HEK293 (cell line): ENCODE measurements around the gene SPCS2.

Source experiments
- CTCF ChIA-PET: fragments of 350-600 bp; formaldehyde crosslinking; extraction: SDS; loops from one replicate; lab custom pipeline; 2021; ENCODE audit warnings: antibody characterized with exemption; lab: Yijun Ruan, JAX
- POLR2A ChIA-PET: fragments of 300-600 bp; formaldehyde crosslinking; extraction: SDS; loops from one replicate; lab custom pipeline; 2020; ENCODE audit warnings: antibody characterized with exemption, inconsistent platforms; lab: Yijun Ruan, JAX
- H3K27ac ChIP-seq: fragments of 200-500 bp; sonication (Bioruptor generic); 2 replicates; pipeline ENCODE4 v1.5.1; 2014; ENCODE audit warnings: low read depth, low read length, control low read depth, inconsistent platforms; ENCODE audit errors: extremely low read depth
- H3K36me3 ChIP-seq, 2 experiments: fragments of 200-500 bp in 1 of 2; sonication (Bioruptor generic) in 1 of 2; 1 replicate in 1 of 2; 2 replicates in 1 of 2; pipeline ENCODE4 v1.5.1; 2014 to 2017; ENCODE audit warnings: inconsistent platforms in 2 of 2, low read length in 2 of 2; ENCODE audit not compliant: control insufficient read depth in 2 of 2, insufficient read depth in 1 of 2
- H3K4me1 ChIP-seq: fragments of 200-500 bp; sonication (Bioruptor generic); 2 replicates; pipeline ENCODE4 v1.5.1; 2014; ENCODE audit warnings: mild to moderate bottlenecking, low read length, inconsistent platforms; ENCODE audit not compliant: control insufficient read depth, insufficient read depth
- H3K4me3 ChIP-seq: 2 replicates; pipeline ENCODE4 v1.5.1; 2011; ENCODE audit warnings: low read depth, mild to moderate bottlenecking, control low read depth, low read length, moderate library complexity
- H3K9me3 ChIP-seq: fragments of 200-500 bp; sonication (Bioruptor generic); 2 replicates; pipeline ENCODE4 v1.5.1; 2014; ENCODE audit warnings: low read depth, low read length, inconsistent platforms; ENCODE audit not compliant: control insufficient read depth, insufficient read depth
- BCL11B ChIP-seq: fragments of 450-650 bp; formaldehyde crosslinking; IDR thresholded peaks from 2 replicates; pipeline ENCODE4 v1.5.1; 2016; ENCODE audit warnings: low read depth, missing biosample characterization, missing genetic modification characterization
- KLF16 ChIP-seq: fragments of 450-650 bp; formaldehyde crosslinking; IDR thresholded peaks from 2 replicates; pipeline ENCODE4 v1.5.1; 2017; ENCODE audit warnings: missing biosample characterization, missing genetic modification characterization
- KLF9 ChIP-seq: fragments of 450-650 bp; formaldehyde crosslinking; IDR thresholded peaks from 2 replicates; pipeline ENCODE4 v1.5.1; 2016; ENCODE audit warnings: missing biosample characterization, missing genetic modification characterization, low read depth
- SETDB1 ChIP-seq: IDR thresholded peaks from one replicate; pipeline ENCODE4 v1.6.1; 2017; ENCODE audit warnings: mild to moderate bottlenecking, low read length, moderate library complexity, mixed read lengths; ENCODE audit not compliant: insufficient read length
- YY1 ChIP-seq: fragments of 450-650 bp; formaldehyde crosslinking; IDR thresholded peaks from 2 replicates; pipeline ENCODE4 v1.5.1; 2018; ENCODE audit warnings: missing biosample characterization, missing genetic modification characterization
- ZBTB48 ChIP-seq: fragments of 450-650 bp; formaldehyde crosslinking; IDR thresholded peaks from 2 replicates; pipeline ENCODE4 v1.5.1; 2016; ENCODE audit warnings: missing biosample characterization, missing genetic modification characterization
- ZEB2 ChIP-seq: fragments of 450-650 bp; formaldehyde crosslinking; IDR thresholded peaks from 2 replicates; pipeline ENCODE4 v1.5.1; 2016; ENCODE audit warnings: missing biosample characterization, missing genetic modification characterization
- ZNF121 ChIP-seq: fragments of 450-650 bp; formaldehyde crosslinking; IDR thresholded peaks from 2 replicates; pipeline ENCODE4 v1.5.1; 2016; ENCODE audit warnings: missing biosample characterization, missing genetic modification characterization
- ZNF138 ChIP-seq: fragments of 450-650 bp; formaldehyde crosslinking; IDR thresholded peaks from 2 replicates; pipeline ENCODE4 v1.5.1; 2016; ENCODE audit warnings: missing biosample characterization, missing genetic modification characterization, borderline replicate concordance
- ZNF146 ChIP-seq: fragments of 450-650 bp; formaldehyde crosslinking; IDR thresholded peaks from 2 replicates; pipeline ENCODE4 v1.5.1; 2016; ENCODE audit warnings: missing biosample characterization, missing genetic modification characterization
- ZNF157 ChIP-seq: fragments of 450-650 bp; formaldehyde crosslinking; IDR thresholded peaks from 2 replicates; pipeline ENCODE4 v1.5.1; 2016; ENCODE audit warnings: missing biosample characterization, missing genetic modification characterization
- ZNF19 ChIP-seq: fragments of 450-650 bp; formaldehyde crosslinking; IDR thresholded peaks from 2 replicates; pipeline ENCODE4; 2016; ENCODE audit warnings: missing biosample characterization, missing genetic modification characterization, low read depth
- ZNF202 ChIP-seq: fragments of 450-650 bp; formaldehyde crosslinking; IDR thresholded peaks from 2 replicates; pipeline ENCODE4 v1.5.1; 2016; ENCODE audit warnings: missing biosample characterization, missing genetic modification characterization, borderline replicate concordance
- ZNF248 ChIP-seq: fragments of 450-650 bp; formaldehyde crosslinking; IDR thresholded peaks from 2 replicates; pipeline ENCODE4 v1.5.1; 2017; ENCODE audit warnings: missing biosample characterization, missing genetic modification characterization
- ZNF302 ChIP-seq: fragments of 450-650 bp; formaldehyde crosslinking; IDR thresholded peaks from 2 replicates; pipeline ENCODE4 v1.5.1; 2016; ENCODE audit warnings: missing biosample characterization, missing genetic modification characterization, low read depth
- ZNF354C ChIP-seq: fragments of 450-650 bp; formaldehyde crosslinking; IDR thresholded peaks from 2 replicates; pipeline ENCODE4 v1.5.1; 2016; ENCODE audit warnings: missing biosample characterization, missing genetic modification characterization, low read depth, borderline replicate concordance
- ZNF362 ChIP-seq: fragments of 450-650 bp; formaldehyde crosslinking; IDR thresholded peaks from 2 replicates; pipeline ENCODE4 v1.5.1; 2016; ENCODE audit warnings: missing biosample characterization, missing genetic modification characterization
- ZNF426 ChIP-seq: fragments of 450-650 bp; formaldehyde crosslinking; IDR thresholded peaks from 2 replicates; pipeline ENCODE4 v1.5.1; 2017; ENCODE audit warnings: missing biosample characterization, missing genetic modification characterization, mild to moderate bottlenecking, inconsistent platforms, moderate library complexity
- ZNF473 ChIP-seq: fragments of 450-650 bp; formaldehyde crosslinking; IDR thresholded peaks from 2 replicates; pipeline ENCODE4 v1.5.1; 2017; ENCODE audit warnings: missing biosample characterization, missing genetic modification characterization
- ZNF48 ChIP-seq: fragments of 450-650 bp; formaldehyde crosslinking; IDR thresholded peaks from 2 replicates; pipeline ENCODE4 v1.5.1; 2016; ENCODE audit warnings: missing biosample characterization, missing genetic modification characterization
- ZNF555 ChIP-seq: fragments of 450-650 bp; formaldehyde crosslinking; conservative IDR thresholded peaks from 2 replicates; pipeline ENCODE4 v1.5.1; 2017; ENCODE audit warnings: missing biosample characterization, mild to moderate bottlenecking, missing genetic modification characterization, inconsistent platforms
- ZNF580 ChIP-seq: fragments of 450-650 bp; formaldehyde crosslinking; IDR thresholded peaks from 2 replicates; pipeline ENCODE4 v1.5.1; 2016; ENCODE audit warnings: missing biosample characterization, missing genetic modification characterization
- ZNF585B ChIP-seq: fragments of 450-650 bp; formaldehyde crosslinking; IDR thresholded peaks from 2 replicates; pipeline ENCODE4 v1.5.1; 2016; ENCODE audit warnings: missing biosample characterization, missing genetic modification characterization
- ZNF621 ChIP-seq: fragments of 450-650 bp; formaldehyde crosslinking; IDR thresholded peaks from 2 replicates; pipeline ENCODE4 v1.5.1; 2017; ENCODE audit warnings: missing biosample characterization, missing genetic modification characterization
- ZNF654 ChIP-seq: fragments of 450-650 bp; formaldehyde crosslinking; IDR thresholded peaks from 2 replicates; pipeline ENCODE4 v1.5.1; 2016; ENCODE audit warnings: low read depth, missing biosample characterization, missing genetic modification characterization
- ZNF677 ChIP-seq: fragments of 450-650 bp; IDR thresholded peaks from 2 replicates; pipeline ENCODE4 v1.5.0; 2018; ENCODE audit warnings: missing biosample characterization, mild to moderate bottlenecking, missing genetic modification characterization, moderate library complexity
- ZNF837 ChIP-seq: fragments of 450-650 bp; formaldehyde crosslinking; IDR thresholded peaks from 2 replicates; pipeline ENCODE4 v1.5.1; 2016; ENCODE audit warnings: missing biosample characterization, missing genetic modification characterization

SPCS2 gene

DNA sequence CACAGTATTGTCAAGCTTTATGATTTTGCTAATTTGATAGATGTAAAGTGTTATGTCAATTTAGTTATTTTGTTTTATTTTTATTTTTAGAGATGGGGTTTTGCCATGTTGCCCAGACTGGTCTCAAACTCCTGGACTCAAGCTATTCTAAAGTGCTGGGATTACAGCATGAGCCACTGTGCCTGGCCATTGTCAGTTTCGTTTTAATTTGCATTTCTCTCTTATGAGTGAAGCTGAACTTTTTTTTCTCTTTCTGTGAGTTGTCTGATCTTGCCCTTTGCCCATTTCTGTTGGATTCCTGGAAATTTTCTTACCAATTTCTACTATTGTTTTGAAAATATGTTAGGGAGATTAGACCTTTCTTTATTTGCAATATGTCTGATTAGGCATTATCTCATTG lies 55.1 kb downstream of the SPCS2 start:
- Histone ChIP-seq H3K9me3 (no peaks in the 10 kb centered on the region), H3K36me3 (peaks cover 0 to 38% of the 10 kb centered on the region in 2 experiments; a peak in 1 of 3 replicates), H3K27ac (no peak overlapping the region), H3K4me1 (no peaks in the 10 kb centered on the region), H3K4me3 (no peak overlapping the region)
- POLR2A ChIA-PET, result no interaction called here
- CTCF ChIA-PET, result interaction anchor here (0.6 to 3.1 kb wide), 3 partner anchors 18 to 303 kb away, joined by 3 to 17 read pairs (median 3); no protein-coding TSS in a partner anchor
- TF ChIP-seq SETDB1 (no peak), ZNF580 (tag by site-specific recombination) (no peak), ZNF426 (tag by site-specific recombination) (no peak), ZNF248 (tag by site-specific recombination) (no peak), ZNF146 (tag by site-specific recombination) (no peak), ZNF302 (tag by site-specific recombination) (no peak), ZNF473 (no peak), KLF16 (no peak), ZBTB48 (tag by site-specific recombination) (no peak), ZNF654 (no peak), ZNF555 (tag by site-specific recombination) (no peak), KLF9 (tag by site-specific recombination) (no peak), ZNF837 (tag by site-specific recombination) (no peak)

DNA sequence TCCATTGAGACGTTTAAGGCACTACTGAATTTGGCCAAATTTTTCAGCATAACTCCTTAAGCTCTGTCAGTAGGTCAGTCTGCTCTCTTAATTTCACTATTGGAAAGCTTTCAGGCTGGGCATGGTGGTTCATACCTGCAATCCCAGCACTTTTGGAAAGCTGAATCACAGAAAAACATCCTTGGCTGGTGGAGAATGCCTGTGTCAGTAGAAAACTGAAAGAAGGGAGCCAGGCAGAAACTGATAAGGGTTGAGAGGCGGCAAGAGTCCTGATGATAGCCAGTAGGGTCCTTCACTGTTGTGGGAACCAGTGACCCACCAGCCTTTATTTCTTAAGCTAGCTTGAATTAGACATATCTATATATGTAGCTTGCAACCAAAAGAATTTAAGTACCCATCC lies 62.3 kb downstream of the SPCS2 start:
- TF ChIP-seq ZNF146 (tag by site-specific recombination) (no peak), ZNF621 (tag by site-specific recombination) (no peak), ZNF138 (tag by site-specific recombination) (no peak), SETDB1 (no peak), BCL11B (tag by site-specific recombination) (no peak), ZNF202 (no peak), ZNF19 (tag by site-specific recombination) (no peak), ZNF362 (no peak), ZNF157 (tag by site-specific recombination) (no peak), ZEB2 (tag by site-specific recombination) (no peak), ZNF121 (tag by site-specific recombination) (no peak), ZNF48 (no peak), ZNF354C (tag by site-specific recombination) (no peak), YY1 (tag by site-specific recombination) (no peak), ZNF585B (tag by site-specific recombination) (no peak), ZNF677 (tag by site-specific recombination) (no peak)
- ChIA-PET CTCF (interaction anchor here (1.2 to 3.3 kb wide), 2 partner anchors 11 to 129 kb away, joined by 7 to 12 read pairs; no protein-coding TSS in a partner anchor), POLR2A (no interaction called here)
- Histone ChIP-seq H3K36me3 (peaks cover 0 to 51% of the 10 kb centered on the region in 2 experiments; a peak in 1 of 3 replicates), H3K4me1 (no peaks in the 10 kb centered on the region), H3K4me3 (no peak overlapping the region), H3K27ac (no peak overlapping the region), H3K9me3 (no peaks in the 10 kb centered on the region)
